Bronchial smooth muscle cell (primary cell): Measurements from ENCODE around the gene B3GALNT2. TPM values are rescaled to one million over a fixed set of nuclear protein-coding genes. Genes with fewer than 3 reads are reported as not detected.

ENCODE experiments used
- total RNA-seq: library from RNA; depleted of rRNA; stranded (reverse); fragments of >200 nt; gene quantifications from 2 replicates; pipeline ENCODE4 v1.2.1, GENCODE V29; 2014

The B3GALNT2 gene
- 27.6 and 48.3 TPM in 2 replicates for total RNA-seq

DNA sequence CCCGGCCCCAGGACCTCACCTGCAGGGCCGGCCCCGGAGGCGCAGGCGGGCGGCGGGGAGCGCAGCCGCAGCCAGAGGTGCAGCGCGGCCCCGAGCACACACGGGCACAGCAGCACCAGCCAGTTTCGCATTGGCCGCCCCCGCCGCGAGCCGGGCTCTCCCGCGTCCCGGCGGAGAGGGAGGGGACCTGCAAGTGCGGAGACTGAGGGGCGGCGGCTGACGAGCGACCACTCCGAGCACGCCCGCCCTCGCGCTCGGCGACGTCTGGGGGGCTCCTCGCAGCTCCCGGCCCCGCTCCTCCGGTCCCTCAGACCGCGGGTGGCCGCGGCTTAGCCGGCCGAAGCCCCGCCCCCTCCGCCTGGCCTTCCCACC lies at the start of gene B3GALNT2:
Gene B3GALNT2 (minus strand): TSS at position 331 of the 372 bp plus-strand sequence. CDS start 200 bp downstream, at position 131.

Other genes starting within 250 kb of the B3GALNT2 start
- gene ARID4B, start 176.3 kb downstream of the B3GALNT2 start, total RNA-seq: 32.2 and 44.8 TPM in 2 replicates
- 22.4 and 27.0 TPM in 2 replicates for gene GGPS1, start 175.9 kb downstream of the B3GALNT2 start, total RNA-seq
- 16.9 and 24.1 TPM in 2 replicates for gene TBCE, start 137.0 kb downstream of the B3GALNT2 start, total RNA-seq
- gene GNG4, start 145.3 kb upstream of the B3GALNT2 start, total RNA-seq: not detected in 2 replicates